ELF-1 (cell line): ENCODE data around the gene ELOF1.
"Not testable (repeated sequence)": the region's sequence is repeated elsewhere in the genome, so short reads cannot be mapped to it uniquely, and the experiment has no call there.

Source experiments
- DNase-seq: peaks from one replicate; pipeline ENCODE4 v3.0.0-alpha.2; 2016; ENCODE audit warnings: low read depth, low spot score

ELOF1 gene

GRCh38 chr19:11570039-11570462 is 11.0 kb upstream of the ELOF1 start:
- peak; percentile 30 for DNase-seq

DNA sequence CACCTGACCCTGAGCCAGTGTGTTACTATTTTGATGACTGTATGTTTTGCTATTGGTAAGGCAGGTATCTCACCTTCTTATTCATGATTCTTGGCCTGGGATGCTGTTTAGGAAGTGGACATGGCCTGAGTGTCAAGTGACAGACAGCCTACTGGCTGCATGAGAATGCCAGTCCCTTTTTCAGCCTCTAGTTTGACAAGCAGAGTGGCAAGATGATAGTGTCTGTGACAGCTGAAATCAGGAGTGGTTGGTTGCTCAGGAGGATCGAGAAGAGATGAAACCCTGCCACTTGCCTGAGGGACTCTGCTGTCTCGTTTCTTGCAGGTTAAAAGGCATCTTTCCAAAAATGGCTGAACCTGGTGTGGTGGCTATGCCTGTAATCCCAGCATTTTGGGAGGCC is 7.1 kb upstream of the ELOF1 start:
- no peak for DNase-seq

DNA sequence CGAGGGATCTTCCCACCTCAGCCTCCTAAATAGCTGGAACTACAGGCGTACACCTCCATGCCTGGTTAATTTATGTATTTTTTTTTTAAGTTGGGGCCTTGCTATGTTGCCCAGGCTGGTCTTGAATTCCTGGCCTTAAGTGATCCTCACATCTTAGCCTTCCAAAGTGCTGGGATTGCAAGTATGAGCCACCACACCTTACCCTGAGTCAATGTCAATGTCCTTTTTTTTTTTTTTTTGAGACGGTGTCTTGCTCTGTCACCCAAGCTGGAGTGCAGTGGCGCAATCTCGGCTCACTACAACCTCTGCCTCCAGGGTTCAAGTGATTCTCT is 6.6 kb upstream of the ELOF1 start:
- not testable (repeated sequence) for DNase-seq

DNA sequence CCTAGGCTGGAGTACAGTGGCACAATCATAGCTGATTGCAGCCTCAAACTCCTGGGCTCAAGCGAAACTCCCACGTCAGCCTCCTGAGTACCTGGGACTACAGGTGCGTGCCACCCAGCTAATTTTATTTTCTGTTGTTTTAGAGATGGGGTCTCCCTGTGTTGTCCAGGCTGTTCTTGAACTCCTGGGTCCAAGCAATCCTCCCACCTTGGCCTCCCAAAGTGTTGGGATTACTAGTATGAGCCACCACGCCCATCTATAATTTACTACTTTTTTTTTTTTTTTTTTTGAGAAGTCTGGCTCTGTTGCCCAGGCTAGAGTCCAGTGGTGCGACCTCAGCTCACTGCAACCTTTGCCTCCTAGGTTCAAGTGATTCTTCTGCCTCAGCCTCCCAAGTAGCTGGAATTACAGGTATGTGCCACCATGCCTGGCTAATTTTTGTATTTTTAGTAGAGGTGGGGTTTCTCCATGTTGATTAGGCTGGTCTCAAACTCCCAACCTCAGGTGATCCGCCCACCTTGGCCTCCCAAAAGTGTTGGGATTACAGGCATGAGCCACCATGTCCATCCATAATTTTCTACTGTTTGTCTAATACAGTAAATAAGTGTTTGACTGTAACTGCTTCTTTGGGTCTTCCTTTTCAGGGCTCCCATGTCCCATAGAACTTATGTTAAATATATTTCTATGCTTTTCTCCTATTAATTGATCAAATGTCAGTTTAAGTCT is 5.2 kb upstream of the ELOF1 start:
- DNase-seq = not testable (repeated sequence)

- no peak for DNase-seq
Observed at GRCh38 chr19:11563532-11563931, 4.5 kb upstream of the ELOF1 start.

- peak; percentile 51 for DNase-seq
Observed at GRCh38 chr19:11560404-11561051, 1.5 kb upstream of the ELOF1 start.

DNA sequence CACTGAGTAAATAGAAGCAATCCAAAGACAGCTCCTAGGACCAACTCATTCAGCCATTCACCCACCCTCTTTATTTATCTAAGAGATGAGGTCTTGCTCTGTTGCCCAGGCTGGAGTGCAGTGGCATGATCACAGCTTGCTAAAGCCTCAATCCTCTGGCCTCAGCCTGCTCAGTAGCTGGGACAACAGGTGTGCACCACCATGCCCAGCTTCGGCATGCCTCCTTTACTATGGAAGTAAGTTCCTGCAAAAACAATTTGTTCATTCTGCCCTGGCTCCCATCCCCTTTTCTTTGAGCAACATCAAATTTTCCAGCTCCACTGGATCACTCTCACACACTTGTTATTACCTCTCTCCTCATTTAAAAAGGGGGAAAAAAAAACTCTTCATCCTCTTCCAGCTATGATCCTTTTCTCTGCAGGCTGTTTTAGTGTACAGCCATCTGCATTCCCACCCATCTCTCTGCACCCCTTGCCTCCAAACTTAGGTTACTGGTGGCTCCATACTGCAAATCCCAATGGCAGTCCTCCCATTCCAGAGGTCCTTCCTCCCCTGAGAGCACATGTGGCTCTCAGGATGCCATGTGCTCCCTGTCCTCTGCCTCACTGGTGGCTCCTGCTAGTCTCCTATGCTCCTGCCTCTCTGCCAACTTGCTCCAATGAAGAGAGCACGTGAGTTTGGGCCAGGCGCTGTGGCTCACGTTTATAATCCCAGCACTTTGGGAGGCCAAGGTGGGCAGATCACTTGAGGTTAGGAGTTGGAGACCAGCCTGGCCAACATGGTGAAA is 2.2 kb downstream of the ELOF1 start:
- no peak for DNase-seq

DNA sequence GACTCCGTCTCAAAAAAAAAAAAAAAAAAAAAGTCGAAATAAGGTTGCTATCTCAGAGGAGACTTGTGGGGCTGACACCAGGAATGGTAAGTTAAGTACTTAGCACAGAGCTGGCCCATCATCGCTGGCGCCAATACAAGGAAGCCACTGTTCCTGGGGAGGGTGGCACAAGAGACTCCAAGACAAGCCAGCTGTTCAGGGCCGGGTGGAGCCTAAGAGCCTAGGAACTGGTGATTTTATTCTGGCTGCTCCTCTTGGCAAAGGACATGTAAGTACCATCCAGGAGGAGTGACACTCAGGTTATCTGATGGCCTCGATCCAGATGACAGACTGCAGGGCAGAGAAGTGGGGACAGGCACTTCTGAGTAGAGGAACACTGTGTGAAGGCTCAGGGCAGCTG is 3.8 kb downstream of the ELOF1 start:
- DNase-seq = no peak

GRCh38 chr19:11554160-11554559 is 4.9 kb downstream of the ELOF1 start:
- DNase-seq = no peak

DNA sequence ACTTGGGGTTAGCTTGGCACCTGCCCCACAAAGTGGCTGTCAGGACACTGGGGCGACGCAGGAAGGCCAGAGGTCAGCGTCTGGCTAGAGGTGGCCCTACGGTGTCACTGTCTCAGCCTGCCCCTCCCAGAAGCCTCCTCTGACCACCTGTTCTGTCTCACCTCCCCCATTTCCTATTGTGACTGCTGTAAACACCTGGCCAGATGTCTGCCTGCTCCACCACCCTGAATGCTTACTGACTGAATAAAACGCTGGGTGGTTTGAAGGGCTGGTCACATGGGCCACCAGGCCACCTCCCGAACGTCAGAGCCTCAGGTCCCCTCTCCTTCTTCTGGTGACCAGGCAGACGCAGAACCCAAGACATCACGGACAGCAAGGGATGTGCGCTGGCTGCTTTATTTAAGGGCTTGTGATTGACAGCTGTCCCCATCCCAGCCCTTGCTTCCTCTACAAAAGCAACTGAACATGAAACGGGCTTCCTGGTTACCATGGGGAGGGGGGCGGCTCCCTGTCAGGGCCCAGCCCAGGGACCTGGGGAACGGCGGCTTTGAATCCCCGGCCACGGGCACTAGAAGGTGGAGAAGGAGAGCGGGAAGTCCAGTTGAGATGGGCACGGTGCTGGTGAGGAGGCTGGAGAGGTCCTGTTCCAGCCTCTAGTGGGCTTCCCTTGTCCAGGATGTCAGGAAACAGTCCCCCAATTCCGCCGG is 6.2 kb downstream of the ELOF1 start:
- DNase-seq = no peak

GRCh38 chr19:11551603-11552235 is 7.3 kb downstream of the ELOF1 start:
- peak; percentile 72 for DNase-seq

GRCh38 chr19:11550265-11550664 is 8.8 kb downstream of the ELOF1 start:
- no peak for DNase-seq

GRCh38 chr19:11549386-11549953 is 9.6 kb downstream of the ELOF1 start:
- DNase-seq = no peak

DNA sequence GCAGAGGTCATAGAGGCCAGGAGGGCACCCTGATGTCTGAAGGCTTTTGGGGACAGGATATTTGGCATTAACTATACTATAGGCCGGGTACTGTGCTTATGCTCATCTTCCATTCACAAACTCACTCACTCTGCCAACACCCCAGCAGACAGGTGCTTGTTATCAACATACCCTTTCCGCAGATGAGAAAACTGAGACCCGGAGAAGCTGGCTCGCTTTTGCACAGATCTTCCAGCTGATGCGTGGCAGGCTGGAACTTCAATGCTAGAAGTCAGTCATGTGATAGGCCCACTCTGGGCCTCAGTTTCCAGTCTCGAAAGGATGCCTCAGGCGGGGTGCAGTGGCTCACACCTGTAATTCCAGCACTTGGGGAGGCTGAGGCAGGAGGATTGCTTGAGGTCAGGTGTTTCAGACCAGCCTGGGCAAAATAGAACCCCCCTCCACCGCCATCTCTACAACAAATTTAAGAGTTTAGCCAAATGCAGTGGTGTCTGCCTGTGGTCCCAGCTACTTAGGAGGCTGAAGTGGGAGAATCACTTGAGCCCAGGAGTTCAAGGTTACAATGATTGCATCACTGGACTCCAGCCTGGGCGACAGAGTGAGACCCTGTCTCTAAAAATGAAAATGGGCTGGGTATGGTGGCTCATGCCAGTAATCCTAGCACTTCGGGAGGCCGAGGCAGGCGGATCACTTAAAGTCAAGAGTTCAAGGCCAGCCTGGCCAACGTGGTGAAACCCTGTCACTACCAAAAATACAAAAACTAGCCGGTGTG is 10.9 kb downstream of the ELOF1 start:
- no peak for DNase-seq

- DNase-seq = no peak
Observed at GRCh38 chr19:11541238-11541637, 17.8 kb downstream of the ELOF1 start.

- no peak for DNase-seq
Observed at GRCh38 chr19:11540645-11541044, 18.4 kb downstream of the ELOF1 start.

DNA sequence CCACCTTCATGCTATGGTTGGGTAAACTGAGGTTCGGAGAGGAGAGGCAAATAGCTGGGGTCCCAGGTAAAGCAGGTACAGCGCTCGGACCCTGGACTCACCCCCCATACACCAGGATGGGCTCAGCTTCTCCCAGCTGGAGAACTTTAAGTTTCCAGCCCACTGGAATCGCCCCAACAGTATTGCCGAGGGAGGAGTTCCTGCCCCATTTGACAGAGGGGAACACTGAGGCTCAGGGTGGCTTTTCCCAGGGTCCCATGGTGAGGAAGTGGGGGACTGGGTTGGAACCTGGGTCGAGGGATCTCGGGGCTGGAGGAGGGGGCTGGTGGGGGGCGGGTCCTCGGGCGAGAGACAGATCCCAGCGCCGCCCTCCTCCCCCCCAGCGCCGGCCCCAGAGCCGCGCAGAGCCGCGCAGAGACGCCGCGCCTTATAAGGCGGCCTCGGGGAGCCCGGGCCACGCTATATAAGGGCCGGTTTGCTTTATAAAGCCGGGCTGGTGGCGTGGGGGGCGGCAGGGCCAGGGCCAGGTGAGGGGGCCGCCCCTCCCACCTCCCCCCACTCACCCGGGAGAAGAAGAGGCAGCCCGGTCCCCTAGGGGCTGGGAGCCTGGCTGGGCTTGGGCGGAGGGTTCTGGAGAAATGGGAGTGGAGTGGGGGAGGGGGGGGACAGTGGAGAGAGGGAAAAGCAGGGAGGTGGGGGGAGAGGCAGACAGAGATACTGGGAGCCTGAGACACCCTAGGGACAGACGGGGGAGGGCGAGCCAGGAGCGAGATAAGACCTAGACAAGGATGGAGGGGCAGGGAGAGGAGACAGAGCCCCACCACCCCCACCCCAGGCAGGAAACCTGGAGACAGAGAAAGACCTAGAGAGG is 19.3 kb downstream of the ELOF1 start:
- DNase-seq = peak; percentile 60

DNA sequence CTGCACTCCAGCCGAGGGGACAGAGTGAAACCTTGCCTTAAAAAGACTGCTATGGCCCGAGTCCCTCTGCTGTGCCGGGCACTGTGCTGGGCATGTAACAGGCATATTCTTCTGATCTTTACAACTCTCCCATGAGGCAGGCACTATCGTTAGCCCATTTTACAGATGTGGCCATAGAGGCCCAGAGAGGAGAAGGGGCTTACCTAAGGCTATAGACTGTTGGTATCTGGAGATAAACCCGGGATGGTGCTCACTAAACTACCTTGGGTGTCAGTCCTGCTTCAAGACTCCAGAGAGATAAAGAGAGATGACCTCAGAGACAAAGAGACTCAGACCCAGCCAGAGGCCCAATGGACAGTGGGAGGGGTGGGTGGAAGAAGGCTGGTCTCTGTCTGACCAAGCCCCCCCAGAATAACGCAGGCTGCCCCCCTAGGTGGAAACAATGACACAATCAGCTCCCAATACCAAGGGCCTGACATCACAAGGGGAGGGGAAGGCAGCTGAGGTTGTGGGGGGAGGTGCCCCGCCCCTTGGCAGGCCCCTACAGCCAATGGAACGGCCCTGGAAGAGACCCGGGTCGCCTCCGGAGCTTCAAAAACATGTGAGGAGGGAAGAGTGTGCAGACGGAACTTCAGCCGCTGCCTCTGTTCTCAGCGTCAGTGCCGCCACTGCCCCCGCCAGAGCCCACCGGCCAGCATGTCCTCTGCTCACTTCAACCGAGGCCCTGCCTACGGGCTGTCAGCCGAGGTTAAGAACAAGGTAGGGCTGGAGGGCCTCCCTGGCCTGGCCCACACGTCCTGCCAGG is 20.6 kb downstream of the ELOF1 start, which contains the start of gene CNN1:
Gene CNN1 (plus strand): TSS at position 620 of the 805 bp plus-strand sequence. CDS start 77 bp downstream, at position 697.
- peak; percentile 95 for DNase-seq
